IMR-90 (cell line): ENCODE measurements around the gene PTK7. TPM values are rescaled to one million over a fixed set of nuclear protein-coding genes. Genes with fewer than 3 reads are reported as not detected.

Source experiments
- ATAC-seq: fragments of 200-7000 bp; cut with Tn5 transposase; 2 replicates; pipeline ENCODE4 v1.9.1; 2020; ENCODE audit warnings: low read depth, mild to moderate bottlenecking, moderate library complexity
- BruUV-seq: library from RNA; stranded (reverse); fragments of 400-500 nt; replicated peaks from 2 replicates; lab custom pipeline; 2021; lab: Mats Ljungman, UMichigan
- CTCF ChIA-PET: fragments of 300-600 bp; formaldehyde crosslinking; extraction: SDS; loops from one replicate; lab custom pipeline; 2021; ENCODE audit warnings: antibody characterized with exemption; lab: Yijun Ruan, JAX
- POLR2A ChIA-PET: fragments of 300-600 bp; sonication (Branson Sonifier 250); formaldehyde crosslinking; loops from one replicate; lab custom pipeline; 2022; ENCODE audit warnings: antibody characterized with exemption; ENCODE audit not compliant: unreplicated experiment; lab: Charles Lee
- DNase-seq: peaks from one replicate; pipeline ENCODE4 v3.0.0; 2013
- H2AFZ ChIP-seq: replicated peaks from 2 replicates; pipeline ENCODE3; 2013; ENCODE audit warnings: low read length, mild to moderate bottlenecking; ENCODE audit not compliant: poor library complexity
- H2AK5ac ChIP-seq: 2 replicates; pipeline ENCODE4 v1.6.1; 2013; ENCODE audit warnings: low read depth, low read length, inconsistent platforms
- H2AK9ac ChIP-seq: replicated peaks from 2 replicates; pipeline ENCODE3; 2013; ENCODE audit warnings: mild to moderate bottlenecking, low read depth, low read length, moderate library complexity; ENCODE audit not compliant: poor library complexity
- H2BK120ac ChIP-seq: 2 replicates; pipeline ENCODE4 v1.6.1; 2013; ENCODE audit warnings: low read depth, low read length, inconsistent platforms
- H2BK15ac ChIP-seq: 3 replicates; pipeline ENCODE4 v1.6.1; 2013; ENCODE audit warnings: low read depth, low read length, inconsistent platforms
- H2BK20ac ChIP-seq: 2 replicates; pipeline ENCODE4 v1.6.1; 2013; ENCODE audit warnings: low read depth, mild to moderate bottlenecking, inconsistent platforms, low read length, moderate library complexity
- H2BK5ac ChIP-seq: 2 replicates; pipeline ENCODE4 v1.6.1; 2013; ENCODE audit warnings: mild to moderate bottlenecking, low read depth, low read length, inconsistent platforms; ENCODE audit not compliant: poor library complexity, severe bottlenecking
- H3K14ac ChIP-seq: replicated peaks from 2 replicates; pipeline ENCODE4 v1.6.1; 2013; ENCODE audit warnings: low read depth, low read length, inconsistent platforms
- H3K18ac ChIP-seq: 2 replicates; pipeline ENCODE4 v1.6.1; 2013; ENCODE audit warnings: low read depth, low read length, control low read depth
- H3K23ac ChIP-seq: 2 replicates; pipeline ENCODE4 v1.6.1; 2013; ENCODE audit warnings: low read depth, low read length, inconsistent platforms
- H3K27ac ChIP-seq: 2 replicates; pipeline ENCODE4 v1.5.1; 2013; ENCODE audit warnings: mild to moderate bottlenecking, control low read depth, low read length; ENCODE audit not compliant: insufficient read depth
- H3K27me3 ChIP-seq: 2 replicates; pipeline ENCODE4 v1.6.1; 2013; ENCODE audit warnings: low read length; ENCODE audit not compliant: control insufficient read depth, insufficient read depth
- H3K36me3 ChIP-seq: 2 replicates; pipeline ENCODE4 v1.6.1; 2013; ENCODE audit warnings: low read length, mixed read lengths; ENCODE audit not compliant: control insufficient read depth, insufficient read depth
- H3K4ac ChIP-seq: 2 replicates; pipeline ENCODE4 v1.6.1; 2013; ENCODE audit warnings: low read depth, low read length, inconsistent platforms
- H3K4me1 ChIP-seq: 2 replicates; pipeline ENCODE4 v1.6.1; 2013; ENCODE audit warnings: low read length, mixed read lengths; ENCODE audit not compliant: control insufficient read depth, insufficient read depth
- H3K4me2 ChIP-seq: 2 replicates; pipeline ENCODE4 v1.6.1; 2013; ENCODE audit warnings: low read depth, mild to moderate bottlenecking, control low read depth, low read length, moderate library complexity
- H3K4me3 ChIP-seq: 2 replicates; pipeline ENCODE4 v1.5.1; 2013; ENCODE audit warnings: low read depth, mild to moderate bottlenecking, control low read depth, low read length, moderate library complexity; ENCODE audit not compliant: insufficient read depth
- H3K56ac ChIP-seq: 2 replicates; pipeline ENCODE4 v1.6.1; 2013; ENCODE audit warnings: low read length, inconsistent platforms; ENCODE audit not compliant: insufficient read depth; ENCODE audit errors: extremely low read depth
- H3K79me1 ChIP-seq, 2 experiments: 2 replicates each; pipeline ENCODE4 v1.6.1; 2013; ENCODE audit warnings: low read length in 2 of 2, inconsistent platforms in 1 of 2, low read depth in 1 of 2
- H3K9ac ChIP-seq: 2 replicates; pipeline ENCODE4 v1.6.1; 2013; ENCODE audit warnings: low read depth, low read length, control low read depth
- H3K9me1 ChIP-seq: 2 replicates; pipeline ENCODE4 v1.6.1; 2013; ENCODE audit warnings: low read length, inconsistent platforms; ENCODE audit not compliant: insufficient read depth
- H3K9me3 ChIP-seq: 2 replicates; pipeline ENCODE4 v1.6.1; 2013; ENCODE audit warnings: low read length; ENCODE audit not compliant: control insufficient read depth, insufficient read depth
- H4K20me1 ChIP-seq: 2 replicates; pipeline ENCODE4 v1.6.1; 2013; ENCODE audit warnings: low read length, inconsistent platforms; ENCODE audit not compliant: insufficient read depth
- H4K5ac ChIP-seq: 2 replicates; pipeline ENCODE4 v1.6.1; 2013; ENCODE audit warnings: mild to moderate bottlenecking, low read depth, low read length, control low read depth
- H4K8ac ChIP-seq, 2 experiments: 2 replicates each; pipeline ENCODE4 v1.6.1; 2013; ENCODE audit warnings: low read depth in 2 of 2, low read length in 2 of 2, control low read depth in 1 of 2, inconsistent platforms in 1 of 2
- H4K91ac ChIP-seq: 2 replicates; pipeline ENCODE4 v1.6.1; 2013; ENCODE audit warnings: low read depth, low read length, inconsistent platforms; ENCODE audit not compliant: insufficient read depth
- MAZ ChIP-seq: IDR thresholded peaks from 2 replicates; pipeline ENCODE4 v1.6.1; 2012; ENCODE audit warnings: low read depth, mild to moderate bottlenecking, low read length, improper control_type of control experiment, moderate library complexity, borderline replicate concordance
- MXI1 ChIP-seq: IDR thresholded peaks from 2 replicates; pipeline ENCODE4 v1.6.1; 2012; ENCODE audit warnings: low read depth, mild to moderate bottlenecking, low read length, moderate library complexity, borderline replicate concordance
- RAD21 ChIP-seq: IDR thresholded peaks from 2 replicates; pipeline ENCODE4 v1.6.1; 2012; ENCODE audit warnings: low read length, improper control_type of control experiment
- SMC3 ChIP-seq: fragments of 150-350 bp; IDR thresholded peaks from 2 replicates; pipeline ENCODE4 v1.6.1; 2016; ENCODE audit warnings: low read depth, mild to moderate bottlenecking, antibody characterized with exemption, low read length, moderate library complexity
- WGBS, 2 experiments: methylation state at CpG; one replicate each; pipeline versions ENCODE4 v1.1.5 to v1.1.7; 2013; ENCODE audit warnings: missing lambda C conversion rate in 2 of 2; ENCODE audit not compliant: insufficient read length in 1 of 2; ENCODE audit errors: extremely low coverage in 2 of 2; 5-methylcytosine and 5-hydroxymethylcytosine counted together
- dilution Hi-C: fragments of 300-500 bp; cut with HindIII; formaldehyde crosslinking; loops from one replicate; pipeline ENCODE4 v1.14.3; 2018; ENCODE audit warnings: low sequenced_read_pairs; ENCODE audit not compliant: unreplicated experiment
- in situ Hi-C: fragments of 300-500 bp; cut with MboI; formaldehyde crosslinking; loops from 3 replicates; pipeline ENCODE4 v1.14.3; 2019; ENCODE audit warnings: low sequenced_read_pairs, inconsistent platforms, mixed read lengths
- intact Hi-C: fragments of 100-400 bp; cut with micrococcal nuclease; formaldehyde crosslinking; loops from 2 replicates; pipeline ENCODE4 v1.10.0; 2022
- polyA plus RNA-seq, 3 experiments: library from polyadenylated mRNA; depleted of rRNA; stranded (reverse); fragments of >200 nt; gene quantifications; 2 replicates each; pipeline ENCODE4 v1.2.3, GENCODE V29; 2012; ENCODE audit warnings: low replicate concordance in 1 of 3
- total RNA-seq: library from RNA; depleted of rRNA; stranded (reverse); fragments of >200 nt; gene quantifications from 2 replicates; pipeline ENCODE4 v1.2.3, GENCODE V29; 2012
- TF ChIP-seq, protein P1 (sequence below): conservative IDR thresholded peaks from 2 replicates; pipeline ENCODE4 v1.5.1; 2012; ENCODE audit warnings: mild to moderate bottlenecking, low read depth, low read length, improper control_type of control experiment
- TF ChIP-seq, protein P2 (sequence below): fragments of 150-350 bp; IDR thresholded peaks from 2 replicates; pipeline ENCODE4 v1.6.1; 2017; ENCODE audit warnings: mild to moderate bottlenecking, antibody characterized with exemption, low read length, low read depth

The PTK7 gene
- total and polyA plus RNA-seq, 2 of the 4 experiments (the other 2 are of a cell fraction) = 47.1 to 142 TPM

DNA sequence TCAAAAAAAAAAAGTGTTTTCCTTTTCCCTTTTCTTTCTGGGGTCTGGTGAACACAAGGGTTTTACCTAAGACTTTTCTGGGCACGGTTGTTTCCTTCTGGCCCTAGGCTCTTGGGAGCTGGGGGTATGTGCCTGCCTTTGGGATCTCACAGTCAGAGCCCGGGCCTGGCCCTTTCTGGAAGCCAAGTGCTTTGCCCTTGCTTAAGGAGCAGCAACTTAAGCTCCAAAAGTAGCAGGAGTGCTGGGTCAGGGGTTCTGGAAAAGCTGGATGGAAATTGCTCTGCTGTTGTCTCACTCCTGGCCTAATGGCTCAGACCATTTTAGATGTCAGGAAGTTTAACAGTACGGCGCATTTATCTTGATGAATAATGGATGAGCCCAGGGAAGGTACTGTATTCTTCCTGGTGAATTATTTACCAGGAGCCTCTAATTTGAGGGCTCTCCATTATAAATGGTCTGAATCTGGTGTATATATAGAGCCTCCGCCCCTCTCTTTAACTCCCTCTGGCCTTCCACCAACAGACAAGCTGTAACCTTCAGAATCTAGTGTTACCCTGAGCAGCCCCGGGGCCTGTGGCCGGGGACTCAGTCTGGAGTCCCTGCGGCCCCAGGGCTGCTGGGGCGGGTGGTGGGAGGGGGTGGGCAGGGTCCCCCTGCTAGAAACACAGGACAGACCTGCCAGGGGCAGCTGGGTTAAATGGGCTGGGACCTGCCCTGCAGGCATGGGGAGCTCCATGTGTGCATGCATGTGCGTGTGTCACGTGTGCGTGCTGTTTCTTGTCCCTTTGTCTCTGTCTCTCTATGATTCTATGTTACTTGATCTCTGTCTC, 37.5 kb downstream of the PTK7 start:
- POLR2A ChIA-PET = no interaction called here
- dilution Hi-C loops = no loop called here
- CTCF ChIA-PET = no interaction called here
- no TSS peak for BruUV-seq
- DNase-seq (no peak), ATAC-seq (peak; percentile 25)
- TF ChIP-seq MXI1 (peak; percentile 73; the same call in 1 of the 2 replicates), RAD21 (no peak), SMC3 (no peak), MAZ (no peak)
- TF ChIP-seq, protein P1, sequence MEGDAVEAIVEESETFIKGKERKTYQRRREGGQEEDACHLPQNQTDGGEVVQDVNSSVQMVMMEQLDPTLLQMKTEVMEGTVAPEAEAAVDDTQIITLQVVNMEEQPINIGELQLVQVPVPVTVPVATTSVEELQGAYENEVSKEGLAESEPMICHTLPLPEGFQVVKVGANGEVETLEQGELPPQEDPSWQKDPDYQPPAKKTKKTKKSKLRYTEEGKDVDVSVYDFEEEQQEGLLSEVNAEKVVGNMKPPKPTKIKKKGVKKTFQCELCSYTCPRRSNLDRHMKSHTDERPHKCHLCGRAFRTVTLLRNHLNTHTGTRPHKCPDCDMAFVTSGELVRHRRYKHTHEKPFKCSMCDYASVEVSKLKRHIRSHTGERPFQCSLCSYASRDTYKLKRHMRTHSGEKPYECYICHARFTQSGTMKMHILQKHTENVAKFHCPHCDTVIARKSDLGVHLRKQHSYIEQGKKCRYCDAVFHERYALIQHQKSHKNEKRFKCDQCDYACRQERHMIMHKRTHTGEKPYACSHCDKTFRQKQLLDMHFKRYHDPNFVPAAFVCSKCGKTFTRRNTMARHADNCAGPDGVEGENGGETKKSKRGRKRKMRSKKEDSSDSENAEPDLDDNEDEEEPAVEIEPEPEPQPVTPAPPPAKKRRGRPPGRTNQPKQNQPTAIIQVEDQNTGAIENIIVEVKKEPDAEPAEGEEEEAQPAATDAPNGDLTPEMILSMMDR = no peak
- TF ChIP-seq, protein P2, sequence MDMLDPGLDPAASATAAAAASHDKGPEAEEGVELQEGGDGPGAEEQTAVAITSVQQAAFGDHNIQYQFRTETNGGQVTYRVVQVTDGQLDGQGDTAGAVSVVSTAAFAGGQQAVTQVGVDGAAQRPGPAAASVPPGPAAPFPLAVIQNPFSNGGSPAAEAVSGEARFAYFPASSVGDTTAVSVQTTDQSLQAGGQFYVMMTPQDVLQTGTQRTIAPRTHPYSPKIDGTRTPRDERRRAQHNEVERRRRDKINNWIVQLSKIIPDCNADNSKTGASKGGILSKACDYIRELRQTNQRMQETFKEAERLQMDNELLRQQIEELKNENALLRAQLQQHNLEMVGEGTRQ = peak; percentile 62
- peak overlapping the region; percentile 96 for H2AK5ac ChIP-seq
- intact Hi-C loops = loop anchor here (1.0 kb wide), 1 partner anchor 35 kb away; no protein-coding TSS in a partner anchor
- H3K9me3 ChIP-seq = no peaks in the 10 kb centered on the region
- peaks cover 18% of the 10 kb centered on the region for H3K9me1 ChIP-seq
- peak overlapping the region; percentile 96 for H4K5ac ChIP-seq
- peaks cover 28 to 68% of the 10 kb centered on the region in 2 experiments for H3K79me1 ChIP-seq
- peak overlapping the region; percentile 99 for H3K14ac ChIP-seq
- H2AFZ ChIP-seq = peak overlapping the region; percentile 16
- peak overlapping the region; percentile 99 for H2BK120ac ChIP-seq
- H2BK20ac ChIP-seq = peak overlapping the region; percentile 90
- no peaks in the 10 kb centered on the region for H3K27me3 ChIP-seq
- peak overlapping the region; percentile 73 for H3K4me2 ChIP-seq
- peak overlapping the region; percentile 89 for H3K18ac ChIP-seq
- H4K8ac ChIP-seq = peak overlapping the region; percentile 88 to 99
- in situ Hi-C loops = no loop called here
- peak overlapping the region; percentile 99 for H4K91ac ChIP-seq
- H3K23ac ChIP-seq = peak overlapping the region; percentile 93
- peak overlapping the region; percentile 98 for H2AK9ac ChIP-seq
- peak overlapping the region; percentile 96; the same call in 1 of the 2 replicates for H3K56ac ChIP-seq
- peak overlapping the region; percentile 91 for H3K27ac ChIP-seq
- peaks cover 28% of the 10 kb centered on the region for H3K4me1 ChIP-seq
- peak overlapping the region; percentile 92; the same call in 2 of the 3 replicates for H2BK15ac ChIP-seq
- peak overlapping the region; percentile 76 for H3K9ac ChIP-seq
- H3K4ac ChIP-seq = peak overlapping the region; percentile 99
- no peaks in the 10 kb centered on the region for H3K36me3 ChIP-seq
- peak overlapping the region; percentile 84 for H2BK5ac ChIP-seq
- H4K20me1 ChIP-seq = 0 out of 2 replicates have a peak, but pooled peaks cover 8% of the 10 kb centered on the region
- 51% methylated on average over 4 of the region's 12 CpGs; no CpG with 5 or more reads in 1 of the 2 experiments for WGBS, 2 experiments
- no peak overlapping the region for H3K4me3 ChIP-seq
